GM18505 (cell line): ENCODE data around the gene APOL2.
"Not testable (repeated sequence)": the region's sequence is repeated elsewhere in the genome, so short reads cannot be mapped to it uniquely, and the experiment has no call there.

Experiments
- ATAC-seq: cut with Tn5 transposase; IDR thresholded peaks from one replicate; pipeline ENCODE4 v1.9.1; 2021; ENCODE audit not compliant: unreplicated experiment
- POLR2A ChIP-seq: IDR thresholded peaks from 4 replicates; pipeline ENCODE4 v1.6.1; 2011; ENCODE audit warnings: borderline replicate concordance; ENCODE audit not compliant: insufficient read depth, insufficient read length; ENCODE audit errors: extremely low read depth

The APOL2 gene

GRCh38 chr22:36243986-36244385 lies 4.7 kb upstream of the APOL2 start:
- no peak for ATAC-seq
- no peak for TF ChIP-seq POLR2A

DNA sequence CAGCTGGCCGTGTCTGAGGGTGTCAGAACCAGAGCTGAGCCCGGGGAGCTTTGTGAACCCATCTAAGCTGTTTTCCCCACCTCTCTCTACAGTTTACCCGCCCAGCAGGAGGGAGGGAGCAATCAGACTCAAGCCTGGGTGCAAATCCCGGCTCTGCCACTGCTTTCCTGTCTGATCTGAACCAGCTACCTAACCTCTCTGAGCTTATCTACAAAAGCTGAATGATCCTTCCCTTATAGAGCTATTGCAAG lies 252 bp downstream of the APOL2 start:
- ATAC-seq, result no peak
- TF ChIP-seq POLR2A, result no peak

DNA sequence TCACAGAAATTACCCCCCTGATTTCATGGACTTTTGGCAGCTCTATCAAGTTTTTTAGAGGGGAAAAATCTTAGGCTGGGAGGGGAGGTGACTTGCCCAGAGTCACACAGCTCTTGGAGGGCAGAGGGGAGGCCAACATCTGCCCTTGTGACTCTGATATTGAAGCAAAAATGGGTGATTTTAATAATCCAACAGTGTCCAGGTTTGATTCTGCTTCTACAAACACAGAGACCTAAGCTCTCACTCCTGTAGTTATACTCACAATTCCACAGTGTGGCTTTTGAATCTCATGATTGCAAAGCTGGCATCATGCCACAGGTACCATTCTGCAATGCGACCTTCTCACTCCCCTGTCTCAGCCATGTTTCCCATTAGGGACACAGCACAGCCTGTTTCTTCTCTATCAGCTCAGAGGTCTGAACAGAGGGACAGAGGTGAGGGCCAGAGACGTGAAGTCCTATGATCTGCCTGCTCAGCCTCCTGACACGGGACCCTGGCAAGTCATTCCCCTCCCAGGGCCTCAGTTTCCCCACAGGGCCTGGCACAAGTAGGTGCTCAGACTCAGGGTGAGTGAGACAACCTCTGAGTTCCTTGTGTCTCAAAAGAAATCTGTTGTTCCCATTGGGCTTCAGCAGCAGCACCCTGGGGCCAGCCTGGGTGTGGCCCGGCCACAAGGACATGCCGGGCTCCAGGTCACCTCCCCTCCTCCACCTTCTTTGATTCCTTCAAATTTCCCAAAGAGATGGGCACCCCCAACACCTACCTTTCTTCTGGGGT lies 766 bp downstream of the APOL2 start:
- TF ChIP-seq POLR2A, result no peak
- ATAC-seq, result no peak

- ATAC-seq, result no peak
- no peak for TF ChIP-seq POLR2A
These were observed 1.6 kb downstream of the APOL2 start for GRCh38 chr22:36237462-36238372.

DNA sequence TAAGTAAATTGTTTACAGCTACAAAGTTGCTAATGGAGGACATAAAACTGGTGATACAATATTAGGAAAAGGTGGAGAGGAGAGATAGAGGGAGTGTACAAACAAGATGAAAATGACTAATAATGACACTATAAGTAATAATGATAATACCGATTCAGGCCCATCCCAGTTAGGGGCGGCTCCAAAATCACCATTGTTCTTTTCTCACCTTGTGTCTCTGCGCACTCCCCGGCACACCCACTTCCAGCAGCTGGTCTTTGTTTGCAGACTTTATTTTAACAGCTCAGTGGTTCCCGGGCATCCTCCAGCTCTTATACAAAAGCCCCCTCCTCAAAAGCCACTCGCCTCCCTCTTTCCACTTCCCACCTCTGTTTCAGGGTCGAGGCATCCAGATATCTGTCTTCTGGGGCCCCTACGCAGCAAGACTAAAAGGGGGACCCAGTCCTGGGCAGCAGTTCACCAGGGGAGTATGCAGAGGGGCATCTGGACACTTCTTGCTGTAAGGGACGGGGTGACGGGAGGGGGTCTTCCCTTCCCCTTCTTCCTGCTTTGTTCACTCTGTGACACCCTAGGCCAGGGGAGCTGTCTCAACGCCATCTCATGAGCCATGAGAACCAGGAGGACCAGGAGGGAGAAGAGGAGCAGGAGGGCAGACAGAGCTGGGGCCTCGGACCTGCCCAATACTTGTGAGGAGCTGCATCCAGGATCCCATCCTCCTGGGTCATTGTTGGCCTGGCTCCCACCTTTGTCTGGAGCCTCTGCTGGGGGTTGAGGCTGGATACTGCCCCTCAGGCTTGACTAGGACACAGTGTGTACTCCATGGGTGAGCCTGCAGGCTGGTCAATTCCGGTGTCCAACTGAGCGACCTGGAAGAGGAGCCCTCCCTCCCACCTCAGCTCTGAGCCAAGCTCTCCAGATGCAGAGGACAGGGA lies 2.7 kb downstream of the APOL2 start:
- ATAC-seq, result no peak
- no peak for TF ChIP-seq POLR2A

DNA sequence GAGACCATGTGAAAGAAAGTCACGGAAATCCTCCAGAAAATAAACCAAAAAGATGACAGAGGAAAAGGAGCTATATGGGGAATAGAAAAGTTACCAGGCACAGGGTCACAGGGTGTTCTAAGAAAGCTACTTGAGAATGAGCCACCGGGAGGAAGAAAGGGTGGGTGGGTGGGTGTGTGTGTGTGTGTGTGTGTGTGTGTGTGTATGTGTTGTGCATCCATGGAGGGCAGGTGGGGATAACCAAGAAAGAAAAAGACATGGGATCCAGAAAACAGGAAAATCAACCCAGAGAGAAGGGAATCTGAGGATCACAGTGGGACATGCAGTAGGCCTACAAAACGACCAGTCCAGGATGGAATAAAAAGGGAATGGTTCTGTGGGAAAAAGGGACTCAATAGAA lies 3.7 kb downstream of the APOL2 start:
- TF ChIP-seq POLR2A, result no peak
- no peak for ATAC-seq

DNA sequence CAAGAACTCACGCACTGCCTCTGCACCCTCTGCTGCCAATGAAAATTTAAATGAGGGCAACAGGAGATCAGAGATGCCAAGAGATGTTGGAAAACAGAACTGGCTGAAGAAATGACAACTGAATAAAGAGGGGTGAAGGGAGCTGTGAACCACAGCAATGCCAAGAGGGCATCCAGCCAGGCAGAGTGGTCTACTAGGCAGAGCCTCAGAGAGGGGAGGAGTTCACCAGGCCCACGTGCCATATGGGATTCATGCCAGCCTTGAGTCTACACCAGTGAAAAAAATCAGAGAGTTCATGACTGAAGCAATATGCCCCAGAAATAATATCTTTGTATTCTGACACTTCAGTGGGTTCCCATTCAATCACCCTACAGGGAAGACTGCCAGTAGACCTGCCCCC lies 4.4 kb downstream of the APOL2 start:
- ATAC-seq, result no peak
- TF ChIP-seq POLR2A, result no peak

DNA sequence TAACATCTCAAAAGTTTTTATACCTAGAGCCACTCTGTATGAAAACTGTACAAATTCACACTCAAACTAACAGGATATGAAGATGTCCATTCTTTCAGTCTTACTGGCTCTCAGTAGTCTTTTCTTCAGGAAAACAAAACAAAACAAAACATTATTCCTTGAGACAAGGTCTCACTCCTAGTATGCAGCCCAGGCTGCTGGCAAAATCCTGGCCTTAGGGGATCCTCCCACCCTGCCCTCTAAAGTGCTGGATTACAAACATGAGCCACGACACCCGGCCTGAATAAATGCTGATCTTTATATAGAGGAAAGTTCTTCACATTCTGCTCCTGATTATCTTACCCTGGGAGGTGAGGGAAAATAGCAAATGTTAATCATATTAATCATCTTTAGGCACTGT lies 5.1 kb downstream of the APOL2 start:
- no peak for ATAC-seq
- no peak for TF ChIP-seq POLR2A

DNA sequence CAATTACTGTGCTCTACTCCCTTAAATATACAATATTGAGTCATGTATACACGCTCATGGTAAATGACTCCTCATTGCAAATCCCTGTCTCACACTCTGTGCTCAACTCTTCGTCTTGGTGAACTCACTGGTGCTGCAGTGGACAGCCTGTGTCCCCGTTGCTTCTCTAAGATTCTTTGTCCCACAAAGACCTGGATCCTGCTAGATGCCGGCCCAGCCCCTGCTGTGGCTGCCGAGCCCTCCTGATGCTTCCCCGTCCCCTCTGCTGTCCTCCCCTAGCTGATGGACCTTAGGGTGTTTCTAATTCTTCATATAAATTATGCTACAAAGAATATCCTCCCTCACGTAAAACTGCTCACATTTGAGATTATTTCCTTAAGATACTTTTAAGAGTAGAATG lies 5.5 kb downstream of the APOL2 start:
- no peak for TF ChIP-seq POLR2A
- ATAC-seq, result no peak

DNA sequence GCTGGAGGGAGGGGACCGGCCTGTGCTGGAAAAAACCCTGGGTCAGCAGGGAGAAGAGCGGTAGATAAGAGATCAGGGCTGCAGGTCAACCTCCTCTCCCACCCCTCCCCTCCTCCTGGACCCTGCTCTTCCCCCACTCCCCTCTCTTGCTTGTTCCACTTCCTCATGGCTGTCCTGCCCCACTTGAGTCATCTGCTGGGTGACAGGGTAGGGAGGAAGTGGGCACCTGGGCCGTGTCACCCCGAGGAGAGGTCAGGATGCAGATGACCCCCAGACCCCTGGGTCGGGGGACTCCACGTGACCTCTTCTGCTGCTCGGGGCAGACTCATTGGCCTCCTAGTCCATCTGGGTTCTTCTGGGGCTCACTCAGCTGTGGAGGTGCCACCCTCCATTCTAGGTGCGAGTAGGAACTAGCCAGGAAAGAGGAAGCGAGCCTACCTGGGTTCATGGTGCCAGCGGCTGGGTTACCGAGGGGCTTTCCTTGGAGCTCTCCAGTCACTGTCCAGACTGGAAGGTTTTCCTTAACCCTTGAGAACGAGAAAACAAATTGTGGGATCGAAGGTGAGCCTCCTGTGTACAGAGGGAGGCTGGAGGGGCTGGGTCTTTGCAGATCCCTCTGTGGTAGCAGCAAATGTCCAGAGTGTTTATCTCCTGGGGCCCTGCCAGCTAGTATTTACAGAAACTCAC lies 6.5 kb downstream of the APOL2 start:
- TF ChIP-seq POLR2A, result no peak
- no peak for ATAC-seq

- ATAC-seq, result not testable (repeated sequence)
These were observed 8.3 kb downstream of the APOL2 start for GRCh38 chr22:36231051-36231450.

- not testable (repeated sequence) for ATAC-seq
These were observed 9.7 kb downstream of the APOL2 start for GRCh38 chr22:36229649-36230048.

DNA sequence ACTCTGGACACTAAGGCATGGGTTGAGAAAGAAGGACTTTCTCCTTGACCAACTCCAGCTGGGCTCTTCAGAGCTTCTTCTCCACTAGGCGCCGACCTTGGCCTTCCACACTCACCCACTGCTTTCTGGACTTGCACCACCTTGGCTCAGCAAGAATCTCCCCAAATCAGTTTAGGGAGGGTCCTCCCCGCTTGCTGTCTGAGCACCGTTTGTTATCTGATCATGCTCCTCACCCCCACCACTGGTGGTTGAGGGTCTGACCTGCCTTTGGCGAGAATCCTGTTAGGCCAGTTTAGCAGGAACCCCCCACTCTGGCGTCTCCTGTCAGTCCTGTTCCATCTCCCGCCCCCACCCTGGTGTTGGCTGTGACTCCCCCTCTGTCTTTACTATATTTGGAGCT lies 10.4 kb downstream of the APOL2 start:
- TF ChIP-seq POLR2A, result no peak
- no peak for ATAC-seq

GRCh38 chr22:36228369-36228768 lies 11.0 kb downstream of the APOL2 start:
- ATAC-seq, result not testable (repeated sequence)
